Activated T-cell treated with anti-CD3 and anti-CD28 coated beads, Interleukin-2, amount 50 U/mL, for 4 hours (primary cell): ENCODE data around the gene UCK2. TPM values are rescaled to one million over a fixed set of nuclear protein-coding genes. Genes with fewer than 3 reads are reported as not detected.

Source experiments
- ATAC-seq, 2 donors: fragments of 200-7000 bp; cut with Tn5 transposase; one replicate each; pipeline ENCODE4 v1.10.0; 2021
- DNase-seq: peaks from one replicate; pipeline ENCODE4 v3.0.0-alpha.2; 2020
- H3K27me3 Mint-ChIP-seq: one replicate; pipeline ENCODE4 v1.8.0; 2021; ENCODE audit warnings: low read depth, mixed read lengths
- H3K36me3 Mint-ChIP-seq: one replicate; pipeline ENCODE4 v1.8.0; 2022; ENCODE audit warnings: mixed read lengths; ENCODE audit not compliant: insufficient read depth
- H3K4me1 Mint-ChIP-seq: one replicate; pipeline ENCODE4 v1.8.0; 2021; ENCODE audit warnings: low read depth, mixed read lengths
- H3K4me3 Mint-ChIP-seq: one replicate; pipeline ENCODE4 v1.8.0; 2021; ENCODE audit warnings: mild to moderate bottlenecking, moderate library complexity, mixed read lengths
- H3K9me3 Mint-ChIP-seq: one replicate; pipeline ENCODE4 v1.8.0; 2021; ENCODE audit warnings: mixed read lengths
- total RNA-seq, 3 donors: library from RNA; stranded (reverse); gene quantifications; one replicate each; pipeline ENCODE4 v1.2.1, GENCODE V29; 2021

UCK2 gene
- total RNA-seq, 3 donors from 2014 or later: 106 to 128 (median 122) TPM

- peaks cover 21% of the 10 kb centered on the region for H3K27me3 Mint-ChIP-seq
Measured at GRCh38 chr1:165925498-165926079, 98.2 kb downstream of the UCK2 start.

GRCh38 chr1:165927169-165927568 is 99.8 kb downstream of the UCK2 start:
- DNase-seq (no peak), ATAC-seq (no peak)
- Mint-ChIP-seq H3K4me3 (no peak overlapping the region), H3K27me3 (peaks cover 17% of the 10 kb centered on the region), H3K9me3 (no peaks in the 10 kb centered on the region), H3K36me3 (no peaks in the 10 kb centered on the region), H3K4me1 (peaks cover 2% of the 10 kb centered on the region)

More at GRCh38 chr1:165925498-165926079, 98.2 kb downstream of the UCK2 start:
- Mint-ChIP-seq H3K36me3 (no peaks in the 10 kb centered on the region), H3K4me1 (peaks cover 2% of the 10 kb centered on the region), H3K4me3 (no peak overlapping the region), H3K9me3 (no peaks in the 10 kb centered on the region)
- no peak for DNase-seq
- no peak for ATAC-seq

GRCh38 chr1:165928075-165928731 is 100.8 kb downstream of the UCK2 start:
- DNase-seq (peak; percentile 29), ATAC-seq (peak; percentile 37 to 70)
- Mint-ChIP-seq H3K36me3 (no peaks in the 10 kb centered on the region), H3K4me1 (peaks cover 2% of the 10 kb centered on the region), H3K4me3 (no peak overlapping the region), H3K27me3 (peaks cover 17% of the 10 kb centered on the region), H3K9me3 (no peaks in the 10 kb centered on the region)

- no peak for ATAC-seq
- Mint-ChIP-seq H3K27me3 (peaks cover 16% of the 10 kb centered on the region), H3K9me3 (no peaks in the 10 kb centered on the region), H3K36me3 (no peaks in the 10 kb centered on the region), H3K4me1 (peaks cover 2% of the 10 kb centered on the region), H3K4me3 (no peak overlapping the region)
- DNase-seq: no peak
Measured at GRCh38 chr1:165930961-165931360, 103.5 kb downstream of the UCK2 start.

- H3K4me1 Mint-ChIP-seq: no peaks in the 10 kb centered on the region
- no peaks in the 10 kb centered on the region for H3K9me3 Mint-ChIP-seq
- H3K27me3 Mint-ChIP-seq: peaks cover 8% of the 10 kb centered on the region
- ATAC-seq (no peak), DNase-seq (no peak)
- H3K36me3 Mint-ChIP-seq: no peaks in the 10 kb centered on the region
- H3K4me3 Mint-ChIP-seq: no peak overlapping the region
Measured at GRCh38 chr1:165933446-165934170, 106.2 kb downstream of the UCK2 start.

GRCh38 chr1:165936542-165936941 is 109.1 kb downstream of the UCK2 start:
- Mint-ChIP-seq H3K27me3 (peaks cover 10% of the 10 kb centered on the region), H3K36me3 (no peaks in the 10 kb centered on the region), H3K4me1 (no peaks in the 10 kb centered on the region), H3K4me3 (no peak overlapping the region), H3K9me3 (no peaks in the 10 kb centered on the region)
- ATAC-seq: no peak
- no peak for DNase-seq

GRCh38 chr1:165937829-165938228 is 110.4 kb downstream of the UCK2 start:
- Mint-ChIP-seq H3K4me3 (no peak overlapping the region), H3K4me1 (no peaks in the 10 kb centered on the region), H3K9me3 (no peaks in the 10 kb centered on the region), H3K27me3 (peaks cover 16% of the 10 kb centered on the region), H3K36me3 (no peaks in the 10 kb centered on the region)
- no peak for DNase-seq
- ATAC-seq: no peak

- no peak for ATAC-seq
- DNase-seq: no peak
- Mint-ChIP-seq H3K36me3 (no peaks in the 10 kb centered on the region), H3K9me3 (no peaks in the 10 kb centered on the region), H3K27me3 (peaks cover 19% of the 10 kb centered on the region), H3K4me1 (no peaks in the 10 kb centered on the region), H3K4me3 (no peak overlapping the region)
Measured at GRCh38 chr1:165938844-165939243, 111.4 kb downstream of the UCK2 start.

- Mint-ChIP-seq H3K4me3 (no peak overlapping the region), H3K4me1 (no peaks in the 10 kb centered on the region), H3K27me3 (peaks cover 13% of the 10 kb centered on the region), H3K36me3 (no peaks in the 10 kb centered on the region), H3K9me3 (no peaks in the 10 kb centered on the region)
- DNase-seq (no peak), ATAC-seq (no peak)
Measured at GRCh38 chr1:165941531-165941930, 114.1 kb downstream of the UCK2 start.

GRCh38 chr1:165942062-165942461 is 114.6 kb downstream of the UCK2 start:
- Mint-ChIP-seq H3K9me3 (no peaks in the 10 kb centered on the region), H3K27me3 (peaks cover 13% of the 10 kb centered on the region), H3K36me3 (no peaks in the 10 kb centered on the region), H3K4me1 (no peaks in the 10 kb centered on the region), H3K4me3 (no peak overlapping the region)
- DNase-seq (no peak), ATAC-seq (no peak)

GRCh38 chr1:165942927-165943597 is 115.6 kb downstream of the UCK2 start:
- ATAC-seq (no peak), DNase-seq (no peak)
- Mint-ChIP-seq H3K9me3 (no peaks in the 10 kb centered on the region), H3K4me3 (no peak overlapping the region), H3K4me1 (no peaks in the 10 kb centered on the region), H3K27me3 (peaks cover 18% of the 10 kb centered on the region), H3K36me3 (no peaks in the 10 kb centered on the region)

GRCh38 chr1:165945911-165946310 is 118.5 kb downstream of the UCK2 start:
- H3K36me3 Mint-ChIP-seq: no peaks in the 10 kb centered on the region
- ATAC-seq (no peak), DNase-seq (no peak)
- H3K4me1 Mint-ChIP-seq: no peaks in the 10 kb centered on the region
- peaks cover 18% of the 10 kb centered on the region for H3K27me3 Mint-ChIP-seq
- no peak overlapping the region for H3K4me3 Mint-ChIP-seq
- no peaks in the 10 kb centered on the region for H3K9me3 Mint-ChIP-seq

GRCh38 chr1:165947797-165948455 is 120.5 kb downstream of the UCK2 start:
- Mint-ChIP-seq H3K27me3 (peaks cover 8% of the 10 kb centered on the region), H3K9me3 (no peaks in the 10 kb centered on the region), H3K4me1 (no peaks in the 10 kb centered on the region), H3K4me3 (no peak overlapping the region), H3K36me3 (no peaks in the 10 kb centered on the region)
- DNase-seq (no peak), ATAC-seq (no peak)
